AG04450 (cell line): ENCODE data around the gene RGL1. TPM values are rescaled to one million over a fixed set of nuclear protein-coding genes. Genes with fewer than 3 reads are reported as not detected.

Experiments
- CTCF ChIA-PET: fragments of 300-600, 350-600 bp; formaldehyde crosslinking; extraction: SDS; loops from one replicate; lab custom pipeline; 2022; ENCODE audit warnings: antibody characterized with exemption, inconsistent platforms; lab: Charles Lee
- POLR2A ChIA-PET: fragments of 350-600 bp; formaldehyde crosslinking; extraction: SDS; loops from one replicate; lab custom pipeline; 2021; ENCODE audit warnings: antibody characterized with exemption, inconsistent platforms; lab: Yijun Ruan, JAX
- DNase-seq: peaks from one replicate; pipeline ENCODE4 v3.0.0-alpha.2; 2011; ENCODE audit warnings: low read depth, low spot score
- H3K27ac ChIP-seq: one replicate; pipeline ENCODE4 v1.5.1; 2012; ENCODE audit warnings: low read depth, low read length, control low read depth
- H3K27me3 ChIP-seq: one replicate; pipeline ENCODE4 v1.6.0; 2012; ENCODE audit warnings: low read length; ENCODE audit not compliant: control insufficient read depth, insufficient read depth
- H3K4me3 ChIP-seq: 2 replicates; pipeline ENCODE4 v1.5.1; 2011; ENCODE audit warnings: mild to moderate bottlenecking, low read depth, low read length, control low read depth
- H3K9me3 ChIP-seq: 2 replicates; pipeline ENCODE4 v1.5.1; 2012; ENCODE audit warnings: low read length; ENCODE audit not compliant: control insufficient read depth, insufficient read depth
- CTCF ChIP-seq: IDR thresholded peaks from 2 replicates; pipeline ENCODE4 v1.5.1; 2011; ENCODE audit warnings: low read depth, low read length, control low read depth, inconsistent platforms
- polyA plus RNA-seq: library from polyadenylated mRNA; depleted of rRNA; stranded (reverse); fragments of >200 nt; gene quantifications from 2 replicates; pipeline ENCODE4 v1.2.3, GENCODE V29; 2011

The RGL1 gene
- polyA plus RNA-seq, 1 experiment: 11.1 TPM

- CTCF ChIA-PET: no interaction called here
- POLR2A ChIA-PET: no interaction called here
Measured at GRCh38 chr1:183933528-183934179, 128.7 kb downstream of the RGL1 start.

GRCh38 chr1:183934314-183934713 is 129.4 kb downstream of the RGL1 start:
- POLR2A ChIA-PET: no interaction called here
- no peak overlapping the region for H3K27ac ChIP-seq
- H3K9me3 ChIP-seq: no peaks in the 10 kb centered on the region
- CTCF ChIA-PET: interaction anchor here (1.1 kb wide), 1 partner anchor 19 kb away, joined by 3 read pairs; no protein-coding TSS in a partner anchor
- H3K4me3 ChIP-seq: no peak overlapping the region
- H3K27me3 ChIP-seq: no peaks in the 10 kb centered on the region
- no peak for DNase-seq
- TF ChIP-seq CTCF: no peak

More at GRCh38 chr1:183933528-183934179, 128.7 kb downstream of the RGL1 start:
- H3K27me3 ChIP-seq: no peaks in the 10 kb centered on the region
- DNase-seq: no peak
- TF ChIP-seq CTCF: no peak
- H3K27ac ChIP-seq: no peak overlapping the region
- no peak overlapping the region for H3K4me3 ChIP-seq
- no peaks in the 10 kb centered on the region for H3K9me3 ChIP-seq

- CTCF ChIA-PET: no interaction called here
Measured at GRCh38 chr1:183936009-183936408, 131.1 kb downstream of the RGL1 start.

GRCh38 chr1:183936791-183937190 is 131.9 kb downstream of the RGL1 start:
- ChIA-PET POLR2A (no interaction called here), CTCF (no interaction called here)
- no peak overlapping the region for H3K27ac ChIP-seq
- no peak for DNase-seq
- H3K27me3 ChIP-seq: no peaks in the 10 kb centered on the region
- no peak for TF ChIP-seq CTCF
- H3K9me3 ChIP-seq: no peaks in the 10 kb centered on the region
- no peak overlapping the region for H3K4me3 ChIP-seq

More at GRCh38 chr1:183936009-183936408, 131.1 kb downstream of the RGL1 start:
- no peak for DNase-seq
- Histone ChIP-seq H3K9me3 (no peaks in the 10 kb centered on the region), H3K27ac (no peak overlapping the region), H3K27me3 (no peaks in the 10 kb centered on the region), H3K4me3 (no peak overlapping the region)
- no peak for TF ChIP-seq CTCF
- POLR2A ChIA-PET: no interaction called here

- CTCF ChIA-PET: no interaction called here
- DNase-seq: no peak
- no peaks in the 10 kb centered on the region for H3K27me3 ChIP-seq
- TF ChIP-seq CTCF: no peak
- no peaks in the 10 kb centered on the region for H3K9me3 ChIP-seq
- H3K27ac ChIP-seq: no peak overlapping the region
- no peak overlapping the region for H3K4me3 ChIP-seq
- POLR2A ChIA-PET: no interaction called here
Measured at GRCh38 chr1:183937611-183938010, 132.7 kb downstream of the RGL1 start.
